SK-N-DZ (cell line): ENCODE results near the gene NAPB.

Experiments
- DNase-seq: peaks from one replicate; pipeline ENCODE4 v3.0.0-alpha.2; 2015; ENCODE audit warnings: low spot score

NAPB gene

DNA sequence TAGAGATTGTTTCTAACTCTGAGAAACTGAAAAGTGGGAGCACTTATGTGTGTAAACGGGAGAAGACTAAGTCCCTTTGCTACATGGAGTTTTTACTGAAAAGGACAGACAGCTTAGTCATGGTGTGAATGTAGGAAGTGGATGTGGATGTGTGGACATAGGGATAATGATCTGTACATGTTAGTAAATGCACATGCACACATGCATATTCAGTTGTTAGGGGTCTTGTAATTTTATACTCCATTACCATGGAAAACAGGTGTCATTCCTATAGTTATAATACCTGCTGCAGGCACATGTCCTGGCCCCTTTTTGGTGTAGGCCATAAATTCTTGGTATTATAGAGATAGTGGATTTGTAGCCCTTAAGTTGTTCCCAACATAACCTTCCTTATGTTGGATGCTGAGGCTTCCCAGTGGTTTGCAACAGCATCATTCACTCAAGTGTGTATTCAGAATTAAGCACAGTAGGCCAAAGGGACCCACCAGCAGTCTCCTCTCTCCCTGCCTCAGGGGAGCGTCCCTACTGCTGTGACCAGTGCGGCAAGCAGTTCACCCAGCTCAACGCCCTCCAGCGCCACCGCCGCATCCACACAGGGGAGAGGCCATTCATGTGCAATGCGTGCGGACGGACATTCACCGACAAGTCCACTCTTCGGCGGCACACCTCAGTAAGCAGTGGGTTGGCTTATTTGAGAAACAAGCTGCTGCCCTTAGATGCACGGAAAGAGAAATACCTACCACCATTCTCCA is 52.0 kb downstream of the NAPB start:
- DNase-seq = no peak

GRCh38 chr20:23368316-23369071 is 52.8 kb downstream of the NAPB start:
- DNase-seq = no peak

- DNase-seq = no peak
Measured at GRCh38 chr20:23367770-23368169, 53.5 kb downstream of the NAPB start.

DNA sequence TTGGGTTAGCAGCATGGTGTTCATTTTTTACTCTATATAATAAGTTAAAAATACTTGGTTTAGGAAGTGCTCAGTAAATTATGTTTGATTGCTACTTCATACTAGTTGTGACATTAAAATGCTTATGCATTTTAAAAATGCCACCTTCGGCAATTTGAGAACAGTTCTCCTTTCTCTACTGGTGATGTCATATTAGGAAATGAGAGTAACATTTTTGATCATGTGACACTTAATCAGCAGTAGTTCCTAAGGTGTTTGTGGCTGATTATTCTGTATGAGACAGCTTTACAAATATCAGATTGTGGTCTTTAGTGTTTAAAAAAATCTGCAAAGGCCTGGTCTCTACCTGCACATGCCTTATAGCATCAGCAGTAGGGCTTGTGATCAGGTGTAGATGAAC is 54.9 kb downstream of the NAPB start:
- no peak for DNase-seq

DNA sequence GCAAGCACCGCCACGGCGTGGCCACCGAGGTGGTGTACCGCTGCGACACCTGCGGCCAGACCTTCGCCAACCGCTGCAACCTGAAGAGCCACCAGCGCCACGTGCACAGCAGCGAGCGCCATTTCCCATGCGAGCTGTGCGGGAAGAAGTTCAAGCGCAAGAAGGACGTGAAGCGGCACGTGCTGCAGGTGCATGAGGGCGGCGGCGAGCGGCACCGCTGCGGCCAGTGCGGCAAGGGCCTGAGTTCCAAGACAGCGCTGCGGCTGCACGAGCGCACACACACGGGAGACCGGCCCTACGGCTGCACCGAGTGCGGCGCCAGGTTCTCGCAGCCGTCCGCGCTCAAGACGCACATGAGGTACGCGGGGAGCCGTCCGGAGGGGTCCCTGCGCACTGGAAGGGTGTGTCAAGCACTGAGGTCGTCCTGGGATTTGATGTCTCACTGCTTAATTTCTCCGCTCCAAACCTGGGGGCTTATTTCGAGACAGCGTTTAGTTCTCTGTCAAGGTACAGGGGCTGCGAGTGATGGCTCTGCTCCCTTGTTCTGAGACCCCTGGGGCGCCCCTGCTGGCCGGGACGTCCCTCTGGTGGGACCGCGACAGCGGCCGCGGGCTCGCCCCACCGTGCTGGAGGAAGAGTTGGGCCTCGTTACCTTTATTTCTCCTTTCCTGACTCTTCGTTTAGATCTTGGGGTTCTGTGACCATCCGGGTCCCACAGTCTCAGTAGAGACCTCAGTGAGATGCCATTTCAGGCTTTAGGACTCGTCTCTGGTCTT is 55.7 kb downstream of the NAPB start:
- DNase-seq = no peak

- DNase-seq = no peak
Measured at GRCh38 chr20:23363257-23363649, 58.0 kb downstream of the NAPB start.

DNA sequence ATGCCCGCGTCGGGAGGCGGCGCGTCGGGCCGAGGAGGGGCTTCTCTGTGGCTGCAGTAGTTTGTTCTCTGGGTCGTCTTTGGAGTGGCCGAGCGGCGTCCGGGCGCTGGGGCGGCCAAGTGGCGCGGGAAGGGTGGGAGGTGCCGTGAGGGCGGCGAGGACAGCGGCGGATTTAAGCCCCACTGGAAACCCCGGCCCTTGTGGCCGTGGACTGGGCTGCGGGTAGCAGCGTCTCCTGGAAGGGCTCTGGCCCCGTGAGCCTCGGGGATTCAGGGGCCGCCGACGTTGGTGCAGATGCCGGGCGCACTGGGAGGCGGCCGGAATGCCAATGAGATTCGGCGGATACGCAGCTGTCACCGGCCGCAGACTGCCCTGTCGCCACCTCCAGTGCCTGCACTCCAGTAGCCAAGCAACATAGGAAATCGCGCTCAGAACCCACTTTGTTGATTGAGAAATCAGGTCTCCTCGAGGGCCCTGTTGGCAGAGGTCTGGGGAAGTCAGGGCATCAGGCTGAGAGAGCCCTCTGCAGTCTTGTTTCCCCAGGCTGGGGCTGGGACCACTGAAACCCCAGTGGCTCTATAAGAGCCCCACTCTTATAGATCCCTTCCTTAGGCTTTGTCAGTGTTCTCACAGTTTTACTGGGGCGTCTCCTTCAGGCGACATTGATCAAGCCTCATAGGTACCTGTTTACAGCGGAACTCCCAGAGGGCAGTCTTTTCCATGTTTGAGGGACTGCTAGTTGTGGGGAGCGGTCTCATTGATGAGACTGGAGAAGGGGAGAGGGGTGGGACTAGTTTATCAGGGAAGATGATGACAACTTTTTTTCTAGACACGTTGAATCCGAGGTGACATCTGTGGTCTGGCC is 58.7 kb downstream of the NAPB start:
- peak; percentile 29 for DNase-seq

DNA sequence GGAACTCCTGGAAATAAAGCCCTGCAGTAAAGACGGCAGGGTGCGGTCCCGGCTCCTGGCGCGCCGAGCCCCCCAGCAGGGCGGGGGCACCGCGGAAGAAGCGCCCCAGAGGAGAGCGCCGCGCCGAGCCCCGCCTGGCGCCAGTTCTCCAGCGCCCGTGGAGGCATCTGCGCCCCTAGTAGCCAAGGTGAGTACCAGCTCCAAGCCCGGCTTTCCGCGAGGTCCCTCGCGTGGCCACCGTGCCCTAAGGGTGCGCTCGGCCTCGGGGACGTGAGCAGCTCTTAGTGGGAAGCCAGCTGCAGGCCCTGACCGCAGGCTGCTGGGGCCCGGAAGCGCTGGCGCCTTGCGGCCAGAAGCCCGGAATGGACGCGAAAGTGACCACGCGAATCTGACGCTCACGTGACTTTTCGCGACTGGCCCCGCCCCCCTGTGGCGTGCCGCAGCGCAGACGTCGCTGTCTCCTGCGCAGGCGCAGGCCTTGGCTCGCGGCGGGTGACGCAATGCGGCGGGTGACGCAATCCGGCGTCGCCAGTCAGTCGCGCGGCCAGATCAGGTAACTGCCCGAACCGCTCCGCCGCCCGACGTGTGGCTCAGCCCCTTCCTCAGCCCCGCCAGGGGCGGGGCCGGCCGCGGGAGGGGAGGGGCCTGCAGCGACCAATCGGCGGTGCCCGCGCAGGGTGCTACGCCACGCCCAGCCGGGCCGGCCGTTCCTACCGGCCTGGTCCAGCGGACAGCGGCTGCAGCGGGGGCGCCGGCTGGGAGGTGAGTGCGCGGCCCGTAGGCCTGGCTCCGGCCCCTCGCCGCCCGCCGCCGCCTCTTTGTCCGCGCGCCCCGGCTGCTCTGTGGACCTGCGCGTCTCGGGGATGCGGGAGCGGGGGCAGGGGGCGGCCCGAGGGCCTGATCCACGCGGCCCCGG is 59.6 kb downstream of the NAPB start, which contains the start of gene GZF1:
Gene GZF1, plus strand, starts transcription at position 707 of the 916 bp plus-strand sequence. CDS start 2,202 bp downstream, outside the sequence.
- peak; percentile 97 for DNase-seq

GRCh38 chr20:23361119-23361475 is 60.2 kb downstream of the NAPB start:
- peak; percentile 30 for DNase-seq

- DNase-seq = no peak
Measured at GRCh38 chr20:23360531-23360930, 60.8 kb downstream of the NAPB start.

GRCh38 chr20:23358923-23359593 is 62.2 kb downstream of the NAPB start:
- DNase-seq = no peak

- no peak for DNase-seq
Measured at GRCh38 chr20:23358563-23358906, 62.8 kb downstream of the NAPB start.

DNA sequence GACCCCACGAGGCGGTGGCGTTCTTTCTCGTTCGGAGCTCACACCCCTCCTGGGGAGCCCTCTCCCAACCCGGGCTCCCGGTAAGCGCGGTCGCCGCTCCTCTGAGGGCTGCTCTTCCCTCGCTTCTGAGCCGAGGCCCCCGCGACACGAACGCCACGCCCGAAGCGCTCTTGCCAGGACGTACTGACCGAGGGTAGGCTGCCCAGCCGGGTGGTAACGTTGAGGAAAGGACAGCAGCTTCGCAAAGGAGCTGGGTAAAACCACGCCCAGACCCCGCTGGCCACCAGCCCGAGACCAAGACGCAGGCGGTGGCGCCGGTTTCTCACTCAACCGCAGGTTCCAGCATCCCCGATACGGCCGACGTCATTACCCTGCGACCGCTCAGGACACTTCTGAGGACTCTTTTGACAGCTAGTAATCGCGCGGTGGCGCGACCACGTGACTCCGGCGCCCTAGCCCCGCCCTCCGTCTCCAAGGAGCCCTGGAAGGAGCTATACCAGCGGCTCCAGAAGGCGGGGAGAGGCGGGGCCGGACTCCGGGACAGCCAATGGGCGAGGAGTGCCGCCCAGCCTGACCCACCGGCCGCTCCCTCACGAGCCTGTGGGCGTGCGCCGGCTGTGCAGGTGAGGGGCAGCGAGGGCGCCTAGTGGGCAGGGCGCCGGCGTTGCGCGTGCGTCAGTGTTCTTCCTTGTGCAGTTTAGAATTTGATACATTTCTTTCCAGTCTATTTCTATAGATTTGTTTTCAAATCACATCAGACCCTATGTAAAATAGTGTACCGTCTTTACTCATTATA is 63.3 kb downstream of the NAPB start:
- DNase-seq = peak; percentile 99

DNA sequence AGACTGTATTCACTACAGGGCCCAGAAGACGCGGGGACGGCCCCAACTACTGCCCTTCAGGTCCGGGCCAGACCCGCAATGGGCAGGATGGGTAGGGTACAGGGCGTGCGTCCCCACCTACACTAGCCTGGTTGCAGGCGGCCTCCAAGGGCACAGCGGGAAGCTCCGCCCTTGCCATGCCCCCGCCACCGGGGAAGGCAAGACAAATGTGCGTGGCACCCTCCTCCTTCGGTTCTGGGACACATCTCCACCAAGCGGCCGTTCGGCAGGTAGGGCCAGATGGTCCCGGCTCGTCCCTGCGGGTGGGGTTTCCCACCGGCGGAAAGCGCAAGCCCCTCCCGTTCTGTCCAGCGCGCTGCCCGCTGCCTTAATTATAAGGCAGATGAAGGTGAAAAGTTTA is 65.1 kb downstream of the NAPB start:
- DNase-seq = no peak

GRCh38 chr20:23350904-23351838 is 70.1 kb downstream of the NAPB start:
- peak; percentile 56 for DNase-seq

DNA sequence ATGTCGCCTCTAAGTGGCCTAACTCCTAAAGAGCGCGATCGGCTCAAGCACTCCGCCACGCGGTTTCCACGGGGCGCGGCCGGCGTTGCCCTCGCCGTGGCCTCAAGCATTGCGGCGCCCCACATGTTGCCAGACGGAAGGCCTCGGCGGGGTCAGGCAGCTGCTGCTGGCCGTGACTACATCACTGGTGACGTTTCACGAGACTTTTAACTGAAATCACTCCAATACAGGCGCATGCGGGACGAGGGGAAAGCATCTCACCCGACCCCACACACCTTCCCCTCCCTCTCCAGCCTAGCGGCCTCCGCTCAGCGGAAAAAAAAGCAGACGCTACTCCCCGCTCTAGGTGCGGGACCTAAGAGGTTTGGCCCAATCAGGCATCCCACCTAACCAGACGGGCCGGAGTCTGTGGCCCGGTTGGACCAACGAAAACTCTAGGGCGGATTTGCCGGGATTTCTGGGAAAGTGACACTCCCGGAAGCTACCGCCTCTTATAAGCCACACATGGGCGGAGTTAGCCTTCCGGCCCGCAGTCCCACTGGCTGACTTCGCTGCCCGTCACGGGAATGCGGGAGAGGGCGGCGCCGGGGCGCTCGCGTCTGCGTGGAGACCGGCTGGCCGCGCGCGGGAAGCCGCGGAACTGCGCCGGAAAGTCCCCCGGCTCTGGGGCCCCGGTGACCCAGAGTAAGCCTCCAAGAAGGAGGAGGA is 70.9 kb downstream of the NAPB start, which contains the start of gene NXT1:
Gene NXT1, plus strand, starts transcription at position 596 of the 708 bp plus-strand sequence. CDS start 3,251 bp downstream, outside the sequence.
- DNase-seq = peak; percentile 98
